GM19328 (cell line): ENCODE measurements around the gene LRRC26.
"Not testable (repeated sequence)": the region's sequence is repeated elsewhere in the genome, so short reads cannot be mapped to it uniquely, and the experiment has no call there.

ENCODE experiments used
- ATAC-seq: cut with Tn5 transposase; IDR thresholded peaks from one replicate; pipeline ENCODE4 v1.9.1; 2021; ENCODE audit warnings: mild to moderate bottlenecking, moderate library complexity; ENCODE audit not compliant: unreplicated experiment

Gene LRRC26

DNA sequence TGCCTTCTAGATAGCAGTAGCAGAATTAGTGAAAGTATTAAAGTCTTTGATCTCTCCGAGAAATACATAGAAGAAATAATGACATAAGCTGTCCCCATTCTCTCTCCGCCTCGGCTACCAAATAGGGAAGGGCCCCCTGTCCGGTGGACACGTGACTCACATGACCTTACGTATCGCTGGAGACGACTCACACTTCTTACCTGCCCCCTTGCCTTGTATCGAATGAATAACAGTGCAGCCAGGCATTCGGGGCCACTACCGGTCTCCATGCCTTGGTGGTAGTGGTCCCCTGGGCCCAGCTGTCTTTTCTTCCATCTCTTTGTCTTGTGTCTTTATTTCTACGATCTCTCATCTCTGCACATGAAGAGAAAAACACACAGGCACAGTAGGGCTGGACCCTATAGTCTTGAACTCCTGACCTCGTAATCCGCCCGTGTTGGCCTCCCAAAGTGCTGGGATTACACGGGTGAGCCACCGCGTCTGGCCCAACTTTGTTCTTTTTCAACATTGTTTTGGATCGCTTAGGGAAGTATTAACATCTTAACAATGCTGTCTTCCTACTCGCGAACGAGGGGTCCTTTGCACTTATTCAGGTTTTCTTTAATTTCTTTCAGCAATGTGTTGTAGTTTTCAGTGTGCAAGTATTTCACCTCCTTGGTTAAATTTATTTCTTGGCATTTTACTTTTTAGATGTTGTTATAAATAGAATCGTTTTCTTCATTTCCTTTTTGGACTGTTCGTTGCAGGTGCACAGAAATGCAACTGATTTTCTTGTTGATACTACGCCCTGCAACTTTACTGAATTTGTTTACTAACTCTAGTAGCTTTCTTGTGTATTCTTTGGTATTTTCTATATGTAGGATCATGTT is 47.7 kb downstream of the LRRC26 start:
- ATAC-seq = not testable (repeated sequence)
